Measurements from ENCODE around the gene FOXK1. TPM values are rescaled to one million over a fixed set of nuclear protein-coding genes. Genes with fewer than 3 reads are reported as not detected.

Gene FOXK1
- total RNA-seq, 2 donors from 2014 or later = 36.9 to 43.4 TPM

GRCh38 chr7:4816419-4817080 lies 134.5 kb downstream of the FOXK1 start:
- H3K9me3 ChIP-seq (ENCODE audit: control insufficient read depth, low read length) = peaks cover 7% of the 10 kb centered on the region
- Mint-ChIP-seq H3K27me3 (ENCODE audit: insufficient read depth) (no peaks in the 10 kb centered on the region), H3K4me1 (no peaks in the 10 kb centered on the region), H3K27ac (no peak overlapping the region), H3K4me3 (no peak overlapping the region), H3K9me3 (peaks cover 2% of the 10 kb centered on the region), H3K36me3 (ENCODE audit: low read depth) (peaks cover 31% of the 10 kb centered on the region)
- H3K9ac ChIP-seq (ENCODE audit: extremely low read depth, low read length, poor library complexity, severe bottlenecking) = no peak overlapping the region
- H3K36me3 ChIP-seq (ENCODE audit: control insufficient read depth, insufficient read depth, low read length) = peaks cover 16% of the 10 kb centered on the region
- no peak overlapping the region for H3K27ac ChIP-seq (ENCODE audit: low read depth, low read length)
- no peak for DNase-seq
- TF ChIP-seq, protein P1, sequence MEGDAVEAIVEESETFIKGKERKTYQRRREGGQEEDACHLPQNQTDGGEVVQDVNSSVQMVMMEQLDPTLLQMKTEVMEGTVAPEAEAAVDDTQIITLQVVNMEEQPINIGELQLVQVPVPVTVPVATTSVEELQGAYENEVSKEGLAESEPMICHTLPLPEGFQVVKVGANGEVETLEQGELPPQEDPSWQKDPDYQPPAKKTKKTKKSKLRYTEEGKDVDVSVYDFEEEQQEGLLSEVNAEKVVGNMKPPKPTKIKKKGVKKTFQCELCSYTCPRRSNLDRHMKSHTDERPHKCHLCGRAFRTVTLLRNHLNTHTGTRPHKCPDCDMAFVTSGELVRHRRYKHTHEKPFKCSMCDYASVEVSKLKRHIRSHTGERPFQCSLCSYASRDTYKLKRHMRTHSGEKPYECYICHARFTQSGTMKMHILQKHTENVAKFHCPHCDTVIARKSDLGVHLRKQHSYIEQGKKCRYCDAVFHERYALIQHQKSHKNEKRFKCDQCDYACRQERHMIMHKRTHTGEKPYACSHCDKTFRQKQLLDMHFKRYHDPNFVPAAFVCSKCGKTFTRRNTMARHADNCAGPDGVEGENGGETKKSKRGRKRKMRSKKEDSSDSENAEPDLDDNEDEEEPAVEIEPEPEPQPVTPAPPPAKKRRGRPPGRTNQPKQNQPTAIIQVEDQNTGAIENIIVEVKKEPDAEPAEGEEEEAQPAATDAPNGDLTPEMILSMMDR (conservative IDR thresholded peaks at IDR 0.05) = no peak
- no peaks in the 10 kb centered on the region for H3K27me3 ChIP-seq (ENCODE audit: control insufficient read depth, insufficient read depth, low read length, poor library complexity, severe bottlenecking)
- H3K4me1 ChIP-seq (ENCODE audit: control insufficient read depth, insufficient read depth, low read length) = no peaks in the 10 kb centered on the region
- WGBS, 2 experiments (ENCODE audit: insufficient coverage in 1 of 2, insufficient read length in 1 of 2) = 95 to 96% methylated on average over 13 to 26 of the region's 26 CpGs
- H3K4me3 ChIP-seq (ENCODE audit: low read length) = no peak overlapping the region

DNA sequence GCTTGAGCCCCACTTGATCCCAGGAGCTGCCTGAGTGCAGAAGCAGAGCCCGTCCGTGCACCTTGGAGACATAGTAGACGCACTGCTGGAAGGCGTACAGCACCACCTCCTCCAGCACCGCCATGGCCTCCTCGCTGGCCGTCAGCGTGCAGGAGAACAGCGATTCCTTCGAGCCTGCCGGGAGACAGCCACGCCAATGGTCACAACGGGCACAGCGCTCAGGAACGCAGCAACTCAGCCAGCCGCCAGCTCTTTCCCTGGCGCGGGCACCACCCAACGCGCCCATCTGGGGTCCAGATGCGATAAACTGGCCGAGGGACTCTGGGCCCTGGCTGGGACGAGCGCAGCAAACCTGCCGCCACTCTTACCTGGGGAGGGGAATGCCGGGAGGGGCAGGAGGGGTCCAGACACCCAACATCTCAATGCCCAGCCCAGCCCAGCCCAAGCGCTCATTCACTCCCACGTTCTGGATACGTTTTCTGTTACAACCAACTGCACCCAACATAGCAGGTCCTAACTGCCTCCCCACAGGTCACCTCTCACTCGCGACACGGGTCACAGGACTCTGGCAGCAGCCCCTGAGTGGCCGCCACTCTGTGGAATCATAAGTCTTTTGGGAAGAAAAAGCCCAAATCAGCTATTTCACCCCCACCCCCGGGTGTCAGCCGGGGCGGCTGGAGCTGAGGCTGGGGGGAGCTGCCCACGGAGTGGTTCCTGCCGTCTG lies 135.2 kb downstream of the FOXK1 start:
- Histone ChIP-seq H3K9ac (ENCODE audit: extremely low read depth, low read length, poor library complexity, severe bottlenecking) (no peak overlapping the region), H3K9me3 (ENCODE audit: control insufficient read depth, low read length) (peaks cover 7% of the 10 kb centered on the region), H3K4me3 (ENCODE audit: low read length) (no peak overlapping the region), H3K27me3 (ENCODE audit: control insufficient read depth, insufficient read depth, low read length, poor library complexity, severe bottlenecking) (no peaks in the 10 kb centered on the region), H3K27ac (ENCODE audit: low read depth, low read length) (no peak overlapping the region), H3K4me1 (ENCODE audit: control insufficient read depth, insufficient read depth, low read length) (no peaks in the 10 kb centered on the region), H3K36me3 (ENCODE audit: control insufficient read depth, insufficient read depth, low read length) (peaks cover 12% of the 10 kb centered on the region)
- no peaks in the 10 kb centered on the region for H3K4me1 Mint-ChIP-seq
- H3K36me3 Mint-ChIP-seq (ENCODE audit: low read depth) = peaks cover 25% of the 10 kb centered on the region
- peaks cover 2% of the 10 kb centered on the region for H3K9me3 Mint-ChIP-seq
- H3K27me3 Mint-ChIP-seq (ENCODE audit: insufficient read depth) = no peaks in the 10 kb centered on the region
- H3K4me3 Mint-ChIP-seq = no peak overlapping the region
- H3K27ac Mint-ChIP-seq = no peak overlapping the region
- no peak for DNase-seq
- 94 to 99% methylated on average over 23 to 38 of the region's 38 CpGs for WGBS, 2 experiments (ENCODE audit: insufficient coverage in 1 of 2, insufficient read length in 1 of 2)
- TF ChIP-seq, protein P1 (conservative IDR thresholded peaks at IDR 0.05) = no peak

- DNase-seq = no peak
Measured at GRCh38 chr7:4818000-4818794, 136.1 kb downstream of the FOXK1 start.

More at GRCh38 chr7:4818000-4818794, 136.1 kb downstream of the FOXK1 start:
- H3K4me1 Mint-ChIP-seq = no peaks in the 10 kb centered on the region
- peaks cover 2% of the 10 kb centered on the region for H3K9me3 Mint-ChIP-seq
- H3K27me3 ChIP-seq (ENCODE audit: control insufficient read depth, insufficient read depth, low read length, poor library complexity, severe bottlenecking) = no peaks in the 10 kb centered on the region
- TF ChIP-seq, protein P1 (conservative IDR thresholded peaks at IDR 0.05) = no peak
- peaks cover 10% of the 10 kb centered on the region for H3K36me3 ChIP-seq (ENCODE audit: control insufficient read depth, insufficient read depth, low read length)
- no peak overlapping the region for H3K9ac ChIP-seq (ENCODE audit: extremely low read depth, low read length, poor library complexity, severe bottlenecking)
- H3K4me1 ChIP-seq (ENCODE audit: control insufficient read depth, insufficient read depth, low read length) = no peaks in the 10 kb centered on the region
- no peak overlapping the region for H3K27ac ChIP-seq (ENCODE audit: low read depth, low read length)
- H3K27me3 Mint-ChIP-seq (ENCODE audit: insufficient read depth) = no peaks in the 10 kb centered on the region
- H3K27ac Mint-ChIP-seq = no peak overlapping the region
- H3K9me3 ChIP-seq (ENCODE audit: control insufficient read depth, low read length) = peaks cover 3% of the 10 kb centered on the region
- no peak overlapping the region for H3K4me3 ChIP-seq (ENCODE audit: low read length)
- no peak overlapping the region for H3K4me3 Mint-ChIP-seq
- peaks cover 17% of the 10 kb centered on the region for H3K36me3 Mint-ChIP-seq (ENCODE audit: low read depth)
- WGBS, 2 experiments (ENCODE audit: insufficient coverage in 1 of 2, insufficient read length in 1 of 2) = 95% methylated on average over 12 to 32 of the region's 32 CpGs

All from endodermal cell (in vitro differentiated cells).